Umbilical cord (tissue), 2 donors: ENCODE data around the gene ALPL. TPM values are rescaled to one million over a fixed set of nuclear protein-coding genes. Genes with fewer than 3 reads are reported as not detected.
"Not testable (repeated sequence)": the region's sequence is repeated elsewhere in the genome, so short reads cannot be mapped to it uniquely, and the experiment has no call there.

Experiments
- DNase-seq: peaks from one replicate; pipeline ENCODE4 v3.0.0-alpha.2; 2015; ENCODE audit warnings: low spot score
- total RNA-seq: library from RNA; depleted of rRNA; stranded (reverse); fragments of >200 nt; gene quantifications from one replicate; pipeline ENCODE4 v1.2.3, GENCODE V29; 2014; ENCODE audit warnings: low replicate concordance; ENCODE audit not compliant: insufficient read depth

Gene ALPL
- total RNA-seq, 1 donor from 2014 or later, result not detected

- DNase-seq, result no peak
Observed at GRCh38 chr1:21559788-21560567, 50.8 kb downstream of the ALPL start.

- no peak for DNase-seq
Observed at GRCh38 chr1:21560916-21561638, 51.9 kb downstream of the ALPL start.

GRCh38 chr1:21562896-21563295, 53.7 kb downstream of the ALPL start:
- no peak for DNase-seq

- DNase-seq, result no peak
Observed at GRCh38 chr1:21563971-21564370, 54.7 kb downstream of the ALPL start.

- no peak for DNase-seq
Observed at GRCh38 chr1:21564521-21565095, 55.4 kb downstream of the ALPL start.

GRCh38 chr1:21565285-21565684, 56.1 kb downstream of the ALPL start:
- no peak for DNase-seq

- DNase-seq, result not testable (repeated sequence)
Observed at GRCh38 chr1:21566361-21566760, 57.1 kb downstream of the ALPL start.

- DNase-seq, result no peak
Observed at GRCh38 chr1:21567241-21568005, 58.2 kb downstream of the ALPL start.

- DNase-seq, result no peak
Observed at GRCh38 chr1:21568006-21568746, 59.0 kb downstream of the ALPL start.

- no peak for DNase-seq
Observed at GRCh38 chr1:21568809-21569385, 59.7 kb downstream of the ALPL start.

GRCh38 chr1:21569820-21570527, 60.8 kb downstream of the ALPL start:
- no peak for DNase-seq

GRCh38 chr1:21570528-21570875, 61.3 kb downstream of the ALPL start:
- DNase-seq, result no peak

- no peak for DNase-seq
Observed at GRCh38 chr1:21570885-21571284, 61.7 kb downstream of the ALPL start.

GRCh38 chr1:21572221-21572620, 63.0 kb downstream of the ALPL start:
- no peak for DNase-seq

- no peak for DNase-seq
Observed at GRCh38 chr1:21572735-21573277, 63.6 kb downstream of the ALPL start.

GRCh38 chr1:21573475-21573874, 64.3 kb downstream of the ALPL start:
- no peak for DNase-seq

- peak; percentile 43 for DNase-seq
Observed at GRCh38 chr1:21573971-21574465, 64.8 kb downstream of the ALPL start.

- no peak for DNase-seq
Observed at GRCh38 chr1:21574466-21575151, 65.4 kb downstream of the ALPL start.

- DNase-seq, result no peak
Observed at GRCh38 chr1:21575351-21575942, 66.2 kb downstream of the ALPL start.
